Ovary (tissue), 3 donors: ENCODE results near the gene PTPN20.

Experiments
- EP300 ChIP-seq: sonication (generic); formaldehyde crosslinking; IDR thresholded peaks from one replicate; pipeline ENCODE4 v1.6.1; 2017; ENCODE audit warnings: antibody characterized with exemption
- TF ChIP-seq, protein P1 (sequence below), 3 donors: fragments of 450-650 bp in 2 of 3; fragments of 200-600 bp in 1 of 3; IDR thresholded peaks; one replicate each; pipeline versions ENCODE4 v1.5.1 to v1.8.0; 2016 to 2022; ENCODE audit warnings: antibody characterized with exemption in 3 of 3, mild to moderate bottlenecking in 1 of 3
- donor health status: DM: no; HTN: no; CAD: no.

DNA sequence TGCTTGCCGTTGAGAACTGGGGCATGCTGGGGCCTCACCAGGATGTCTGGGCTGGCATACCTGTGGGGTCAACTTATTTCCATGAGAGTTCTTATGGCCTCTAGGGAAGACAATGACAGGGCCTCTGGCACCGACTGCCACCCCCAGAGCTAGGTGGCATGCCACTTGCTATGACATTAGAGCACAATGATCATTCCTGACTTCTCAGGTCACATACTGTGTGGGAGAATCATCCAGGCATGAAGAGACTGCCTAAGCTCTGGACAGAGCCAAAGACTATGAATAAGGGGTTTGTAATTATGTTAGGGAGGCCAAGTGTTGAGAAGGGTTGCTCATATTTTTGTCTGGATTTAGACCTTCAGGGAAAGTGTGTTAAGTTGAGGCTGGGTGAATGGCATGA is 97.5 kb downstream of the PTPN20 start:
- TF ChIP-seq, protein P1, sequence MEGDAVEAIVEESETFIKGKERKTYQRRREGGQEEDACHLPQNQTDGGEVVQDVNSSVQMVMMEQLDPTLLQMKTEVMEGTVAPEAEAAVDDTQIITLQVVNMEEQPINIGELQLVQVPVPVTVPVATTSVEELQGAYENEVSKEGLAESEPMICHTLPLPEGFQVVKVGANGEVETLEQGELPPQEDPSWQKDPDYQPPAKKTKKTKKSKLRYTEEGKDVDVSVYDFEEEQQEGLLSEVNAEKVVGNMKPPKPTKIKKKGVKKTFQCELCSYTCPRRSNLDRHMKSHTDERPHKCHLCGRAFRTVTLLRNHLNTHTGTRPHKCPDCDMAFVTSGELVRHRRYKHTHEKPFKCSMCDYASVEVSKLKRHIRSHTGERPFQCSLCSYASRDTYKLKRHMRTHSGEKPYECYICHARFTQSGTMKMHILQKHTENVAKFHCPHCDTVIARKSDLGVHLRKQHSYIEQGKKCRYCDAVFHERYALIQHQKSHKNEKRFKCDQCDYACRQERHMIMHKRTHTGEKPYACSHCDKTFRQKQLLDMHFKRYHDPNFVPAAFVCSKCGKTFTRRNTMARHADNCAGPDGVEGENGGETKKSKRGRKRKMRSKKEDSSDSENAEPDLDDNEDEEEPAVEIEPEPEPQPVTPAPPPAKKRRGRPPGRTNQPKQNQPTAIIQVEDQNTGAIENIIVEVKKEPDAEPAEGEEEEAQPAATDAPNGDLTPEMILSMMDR (IDR thresholded peaks at IDR 0.05), result no peak
- TF ChIP-seq EP300, result no peak
